GM18907 (cell line): ENCODE measurements around the gene AUH.

Experiments used
- ATAC-seq: cut with Tn5 transposase; IDR thresholded peaks from one replicate; pipeline ENCODE4 v1.9.1; 2021; ENCODE audit warnings: mild to moderate bottlenecking, moderate library complexity; ENCODE audit not compliant: unreplicated experiment

AUH gene

DNA sequence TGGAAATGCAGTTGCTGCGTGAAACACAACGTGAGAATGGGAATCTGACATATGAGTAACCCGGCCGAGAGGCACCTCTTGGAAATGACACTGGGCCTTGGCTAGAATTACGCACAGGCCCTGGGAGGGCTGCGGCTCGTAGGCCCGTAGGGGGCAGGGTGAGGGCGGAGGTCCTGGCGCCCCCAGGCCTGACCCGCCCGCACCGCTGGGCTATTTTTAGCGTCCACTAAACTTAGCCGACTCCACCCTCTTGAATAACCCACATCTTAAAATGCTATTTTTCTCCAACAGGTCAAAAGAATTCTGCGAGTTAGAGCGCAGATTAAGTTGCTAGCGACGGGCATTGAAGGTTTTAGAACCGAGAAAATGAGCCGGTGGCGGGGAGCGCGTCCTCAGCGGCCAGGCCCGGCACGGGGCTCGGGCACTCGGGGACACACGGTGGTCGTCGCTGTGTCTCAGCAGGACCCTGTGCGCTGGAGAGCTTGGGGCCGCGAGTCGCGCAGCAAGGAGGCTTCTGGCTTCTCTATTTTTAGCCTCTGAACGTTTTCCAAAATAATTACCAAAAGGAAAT lies 168.5 kb downstream of the AUH start:
- ATAC-seq = peak; percentile 27

DNA sequence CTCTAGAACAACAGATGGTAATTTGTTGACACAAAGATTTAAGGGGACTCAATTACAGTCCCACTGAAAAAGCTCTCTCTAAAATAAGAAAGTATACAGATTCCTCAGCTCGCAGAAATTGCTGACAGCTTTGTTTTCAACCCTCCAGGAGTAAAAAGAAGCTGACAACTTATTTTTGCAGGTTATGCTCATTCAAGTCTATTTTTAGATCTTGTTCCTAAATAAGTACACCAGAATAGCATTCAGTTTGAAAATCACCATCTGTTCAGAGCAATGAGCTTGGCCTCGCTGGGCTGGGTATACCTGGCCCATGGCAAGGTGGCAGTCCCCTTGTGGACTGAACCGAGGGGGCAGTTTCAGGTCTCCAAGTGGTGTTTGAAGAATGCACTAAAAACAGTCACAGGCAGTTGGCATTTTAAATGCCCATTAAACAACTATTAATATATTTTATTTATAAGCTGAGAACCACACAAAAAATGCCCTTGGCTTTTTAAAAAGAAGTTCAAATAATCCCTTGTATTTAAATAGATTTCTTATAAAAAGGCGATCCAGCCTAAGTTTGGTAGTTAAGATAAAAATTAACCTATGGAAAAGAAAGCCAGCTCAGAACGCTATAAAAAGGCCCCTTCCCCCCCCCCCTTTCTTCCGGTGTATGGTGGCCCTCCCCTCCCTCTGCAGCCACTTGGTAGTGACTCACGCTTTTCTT lies 169.2 kb downstream of the AUH start:
- peak; percentile 15 for ATAC-seq

DNA sequence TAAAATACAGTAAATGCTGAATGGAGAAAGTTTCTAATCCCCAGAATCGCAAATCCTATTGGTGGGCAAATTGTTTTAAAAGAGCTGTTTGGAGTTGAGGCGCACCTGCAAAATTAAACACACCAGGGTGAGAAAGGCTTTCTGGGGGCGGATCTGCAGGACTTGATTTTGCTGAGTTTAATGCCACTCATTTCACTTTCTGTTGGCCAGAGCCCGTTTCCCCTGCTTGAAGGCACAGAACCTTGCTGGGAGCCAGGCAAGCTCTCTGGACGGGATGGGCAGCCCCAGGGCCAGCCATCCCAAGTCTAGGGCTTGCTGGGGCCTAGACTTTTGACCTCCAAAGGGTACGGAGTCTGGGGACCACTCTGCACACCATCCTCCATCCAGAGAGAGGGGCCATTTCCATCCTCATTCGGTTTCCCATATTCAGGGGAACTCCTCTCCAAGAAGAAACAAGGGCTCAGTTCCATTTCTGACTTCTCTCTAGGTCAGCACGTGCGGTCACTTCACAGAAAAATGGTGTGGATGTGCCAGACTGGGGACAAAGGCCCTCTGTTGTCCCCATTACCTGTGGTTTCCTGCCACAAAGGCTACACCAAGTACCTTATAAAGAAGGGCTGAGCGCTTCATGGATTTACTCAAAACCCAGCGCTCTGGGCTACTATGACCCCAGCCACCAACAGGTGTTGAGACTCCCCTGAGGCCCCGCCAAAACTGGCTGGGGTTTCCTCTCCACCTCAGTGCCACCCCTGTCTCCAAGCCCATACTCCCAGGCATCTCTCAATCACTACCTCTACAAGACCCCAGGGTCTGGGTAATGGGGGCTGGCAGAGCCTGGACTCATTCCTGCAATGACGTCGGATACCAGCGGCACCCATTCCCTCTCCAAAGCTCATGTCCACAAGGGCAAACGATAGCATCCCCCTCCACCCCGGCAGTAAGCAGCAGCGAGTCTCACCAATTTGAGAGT lies 170.0 kb downstream of the AUH start:
- peak; percentile 63 for ATAC-seq

DNA sequence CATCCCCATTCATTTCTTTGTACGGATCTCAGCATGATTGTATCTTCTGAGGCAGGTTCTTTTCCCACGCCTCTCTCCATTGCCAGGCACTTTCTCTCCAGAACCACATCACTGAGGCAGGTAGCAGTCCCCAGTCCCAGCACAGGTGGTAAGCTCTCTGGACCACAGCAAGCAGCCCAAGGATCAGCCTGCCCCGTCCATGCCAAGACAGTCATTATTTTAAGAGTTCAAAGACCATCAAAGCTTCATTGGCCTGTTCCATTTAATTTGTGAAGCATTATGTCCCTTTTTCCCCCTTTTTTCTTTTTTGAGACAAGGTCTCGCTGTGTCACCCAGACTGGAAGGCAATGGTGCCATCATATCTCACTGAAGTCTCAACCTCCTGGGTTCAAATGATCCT lies 171.7 kb downstream of the AUH start:
- ATAC-seq = no peak

DNA sequence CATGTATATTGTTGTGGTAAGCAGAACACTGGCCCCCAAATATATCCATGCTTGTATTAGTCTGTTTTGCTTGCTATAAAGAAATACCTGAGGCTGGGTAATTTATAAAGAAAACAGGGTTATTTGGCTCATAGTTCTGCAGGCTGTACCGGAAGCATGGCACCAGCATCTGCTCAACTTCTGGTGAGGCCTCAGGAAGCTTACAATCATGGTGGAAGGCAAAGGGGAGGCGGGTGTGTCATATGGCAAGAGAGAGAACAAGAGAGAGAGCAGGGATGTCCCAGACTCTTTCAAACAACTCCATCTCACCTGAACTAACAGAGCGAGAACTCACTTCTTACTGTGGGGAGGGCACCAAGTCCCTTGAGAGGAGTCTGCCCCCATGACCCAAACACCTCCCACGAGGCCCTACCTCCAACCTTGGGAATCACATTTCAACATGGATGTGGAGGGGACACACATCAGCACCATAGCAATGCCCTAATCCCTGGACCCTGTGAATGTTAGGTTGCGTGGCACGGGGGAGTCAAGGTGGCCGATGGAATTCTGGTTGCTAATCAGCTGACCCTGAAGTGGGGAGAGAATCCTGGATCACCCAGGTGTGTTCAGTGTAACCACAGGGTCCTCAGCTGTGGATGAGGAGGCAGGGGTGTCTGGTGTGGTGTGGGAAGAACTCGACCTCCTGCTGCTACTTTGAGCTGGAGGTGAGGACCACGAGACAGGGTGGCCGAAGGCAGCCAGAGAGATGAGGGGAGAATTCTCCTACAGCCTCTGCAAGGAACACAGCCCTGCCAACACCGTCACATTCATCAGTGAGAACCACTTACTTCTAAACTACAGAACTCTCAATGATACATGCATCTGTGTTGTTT lies 172.8 kb downstream of the AUH start:
- ATAC-seq = no peak

DNA sequence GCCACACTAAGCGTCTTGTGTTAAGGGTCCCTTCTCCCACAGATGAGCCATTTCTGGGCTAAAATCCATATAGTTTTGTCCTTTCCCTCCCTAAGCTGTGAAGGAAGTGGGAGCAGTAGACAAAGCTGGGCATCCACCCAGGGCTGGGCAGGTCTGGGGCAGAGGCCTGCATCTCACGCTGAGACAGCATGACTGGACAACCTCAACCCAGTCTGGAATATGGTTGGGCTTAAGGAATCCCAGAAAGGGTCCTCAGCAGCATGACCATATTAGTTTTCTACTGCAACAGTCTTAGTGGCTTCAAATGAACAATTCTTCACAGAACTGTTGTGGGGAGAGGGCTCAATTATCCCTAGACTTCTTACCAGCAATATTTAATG lies 173.8 kb downstream of the AUH start:
- ATAC-seq = no peak

DNA sequence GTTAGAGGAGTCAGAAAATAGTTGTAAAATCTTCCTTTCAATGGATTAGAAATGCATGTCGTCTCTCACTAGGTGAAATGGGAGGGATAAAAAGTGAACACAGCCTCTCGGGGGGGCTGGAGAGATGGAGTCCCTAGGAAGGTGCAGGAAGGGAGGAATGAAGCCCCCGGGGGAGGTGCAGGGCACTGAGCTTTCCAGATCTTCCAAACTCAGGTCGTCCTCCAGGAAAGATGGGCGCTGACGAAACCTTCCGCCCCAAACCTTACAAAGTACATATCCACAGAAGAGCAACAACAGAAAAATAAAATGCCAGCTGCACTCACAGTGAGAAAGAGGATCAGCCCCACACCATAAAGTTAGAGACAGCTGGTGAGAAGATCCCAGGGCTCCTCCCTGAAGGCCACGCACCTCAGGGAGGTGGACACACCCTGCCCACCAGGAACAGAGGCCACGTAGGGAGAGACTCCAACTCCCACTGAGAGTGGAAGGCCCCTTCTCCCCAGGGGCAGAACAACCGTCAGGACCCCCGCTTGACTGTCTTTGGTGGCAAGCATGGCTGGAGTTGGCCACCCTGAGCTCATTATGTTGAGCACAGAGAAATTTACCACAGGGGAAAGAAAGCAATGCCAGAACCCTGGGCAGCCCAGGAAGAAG lies 174.3 kb downstream of the AUH start:
- no peak for ATAC-seq

DNA sequence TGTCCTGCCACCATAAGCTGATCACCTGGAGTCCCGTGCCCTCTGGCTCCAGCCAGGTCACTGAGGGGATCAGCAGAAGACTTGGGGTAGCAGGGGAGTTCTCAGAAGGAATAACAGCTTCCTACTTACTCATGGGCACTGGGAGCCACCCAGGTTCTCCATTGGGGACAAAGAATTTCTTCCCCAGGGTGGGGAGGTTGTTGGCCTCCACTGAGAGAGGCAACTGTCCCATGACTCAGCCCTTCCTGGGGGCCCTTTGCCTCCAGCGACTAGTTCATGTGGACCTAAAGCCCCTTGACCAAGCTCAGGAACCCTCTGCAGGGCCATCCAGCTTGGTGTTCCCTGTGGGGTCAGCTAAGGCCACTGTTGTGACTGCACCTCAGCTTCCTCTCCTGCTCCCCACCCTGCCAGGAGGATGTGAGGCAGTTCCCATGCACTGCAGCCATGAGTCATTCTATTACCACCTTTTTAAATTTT lies 175.0 kb downstream of the AUH start:
- ATAC-seq = no peak

DNA sequence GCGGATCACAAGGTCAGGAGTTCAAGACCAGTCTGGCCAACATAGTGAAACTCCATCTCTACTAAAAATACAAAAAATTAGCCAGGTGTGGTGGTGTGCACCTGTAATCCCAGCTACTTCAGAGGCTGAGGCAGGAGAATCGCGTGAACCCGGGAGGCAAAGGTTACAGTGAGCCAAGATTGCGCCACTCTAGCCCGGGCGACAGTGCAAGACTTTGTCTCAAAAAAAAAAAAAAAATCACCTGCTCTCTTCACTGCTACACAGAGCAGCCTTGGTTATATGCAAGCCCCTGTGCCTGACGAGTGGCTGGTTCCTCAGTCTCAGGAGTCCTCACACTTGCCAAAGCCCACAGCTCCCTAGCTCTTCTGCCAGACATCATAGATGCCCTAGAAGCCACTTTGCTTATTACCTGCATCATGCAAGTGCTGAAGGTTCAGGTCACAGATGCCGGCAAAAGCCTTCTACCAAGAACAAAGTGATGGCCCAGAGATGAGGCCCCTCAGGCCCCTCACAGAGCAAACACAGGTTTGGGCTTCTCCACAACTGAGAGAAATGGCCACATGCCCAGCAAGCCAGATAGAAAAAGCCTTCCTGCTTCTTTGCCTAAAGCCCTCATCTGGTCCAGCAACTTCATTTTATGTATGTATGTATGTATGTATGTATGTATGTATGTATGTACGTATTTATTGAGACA lies 176.4 kb downstream of the AUH start:
- ATAC-seq = no peak

DNA sequence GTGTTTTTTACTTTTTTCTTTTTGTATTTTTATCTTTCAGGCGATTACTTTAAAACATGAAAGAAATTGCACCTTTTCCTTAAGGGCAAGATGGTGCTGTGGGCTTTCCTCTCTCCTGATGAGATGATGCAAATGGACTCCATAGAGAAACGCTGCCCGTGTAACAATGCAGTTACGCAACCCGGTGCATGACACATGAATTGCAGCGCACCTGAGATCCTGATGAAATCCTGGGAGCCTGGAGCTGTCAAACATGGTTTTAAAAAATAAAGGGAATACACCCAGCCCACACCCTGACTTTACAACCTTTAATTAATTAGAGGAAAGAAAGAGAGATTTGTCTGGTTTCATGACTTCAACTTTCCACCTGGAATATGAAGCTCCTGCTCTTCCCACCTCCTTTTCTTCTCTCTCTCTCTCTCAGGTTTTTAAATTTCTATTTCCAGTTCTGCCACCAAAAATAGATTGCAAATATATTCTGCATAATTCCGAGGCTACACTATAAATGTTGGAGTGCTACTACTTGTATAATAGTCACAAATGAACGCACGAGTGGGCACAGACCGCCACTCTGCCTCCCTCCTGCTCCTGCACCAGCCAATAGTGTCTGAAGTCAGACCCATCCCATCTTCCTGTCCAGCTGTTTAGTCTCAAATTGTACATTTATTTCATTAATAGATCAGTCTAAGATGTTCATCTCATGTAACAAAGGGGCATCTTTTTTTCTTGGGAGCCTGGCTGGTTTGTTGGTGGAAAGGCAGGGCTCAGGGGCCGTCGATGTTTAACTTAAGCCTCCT lies 179.1 kb downstream of the AUH start:
- ATAC-seq = no peak

DNA sequence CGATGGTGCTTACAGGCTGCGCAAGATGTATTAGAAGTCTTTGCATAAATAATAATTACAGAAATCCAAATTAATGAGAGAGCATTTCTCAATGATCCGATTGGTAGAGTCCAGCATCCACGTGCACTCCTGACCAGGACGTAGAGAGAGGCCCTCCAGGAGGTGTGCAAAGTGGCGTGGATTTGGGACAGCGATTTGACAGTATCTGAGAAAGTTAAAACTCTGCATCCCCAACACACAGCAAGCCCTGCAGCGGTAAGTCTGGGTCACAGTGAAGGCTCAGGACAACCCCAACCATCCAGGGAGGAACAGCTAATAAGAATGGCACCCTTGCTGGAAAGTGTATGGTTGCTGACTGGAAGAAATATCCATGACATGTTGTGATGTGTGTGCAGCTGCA lies 180.2 kb downstream of the AUH start:
- no peak for ATAC-seq

DNA sequence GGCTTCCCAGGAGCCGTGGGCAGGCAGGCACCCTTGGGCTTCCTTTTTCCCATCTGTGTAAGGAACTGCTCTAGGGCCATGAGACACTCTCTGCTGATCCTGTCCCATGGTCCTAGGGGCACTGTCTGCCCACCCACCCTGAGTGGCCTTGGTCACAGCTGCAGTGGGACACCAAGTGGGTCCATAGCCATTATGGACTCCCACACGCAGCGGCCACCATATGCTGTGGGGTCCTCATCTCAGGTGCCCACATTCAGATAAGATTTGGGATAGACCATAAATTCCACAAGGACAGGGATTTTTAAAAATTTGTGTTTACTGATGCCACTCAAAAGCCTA lies 180.8 kb downstream of the AUH start:
- ATAC-seq = no peak

DNA sequence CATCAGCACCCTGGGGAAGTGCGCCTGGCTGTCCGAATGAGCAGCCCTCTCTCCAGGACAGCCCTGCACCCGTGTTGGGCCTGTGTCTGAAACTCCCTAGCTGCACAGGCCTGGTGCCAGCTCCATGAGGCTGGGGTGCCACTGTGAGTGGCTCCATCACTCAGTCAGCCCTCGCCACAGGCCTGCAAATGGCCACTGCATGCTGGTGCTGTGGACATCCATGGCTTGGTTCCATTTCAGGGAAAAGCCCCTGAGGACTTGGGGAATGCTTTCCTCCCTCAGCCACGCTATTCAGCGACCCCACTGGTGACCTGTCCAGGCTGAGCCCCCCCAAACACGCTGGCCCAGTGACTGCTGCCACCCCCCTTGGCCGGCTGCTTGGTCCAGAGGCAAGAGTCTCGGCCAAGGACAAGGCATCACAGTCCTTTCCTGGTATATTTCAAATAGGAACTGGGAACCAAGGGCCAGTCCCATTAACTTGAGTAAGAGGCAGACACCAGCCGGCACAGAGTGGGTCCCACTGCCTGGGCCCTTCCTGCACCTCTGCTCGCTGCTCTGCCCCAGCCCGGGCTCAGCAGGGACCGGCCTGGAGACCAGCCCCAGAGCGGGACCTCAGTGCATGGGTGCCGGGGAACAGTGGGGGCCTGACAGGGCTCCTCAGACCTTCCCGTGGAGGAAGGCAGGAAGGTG lies 181.3 kb downstream of the AUH start:
- ATAC-seq = no peak

DNA sequence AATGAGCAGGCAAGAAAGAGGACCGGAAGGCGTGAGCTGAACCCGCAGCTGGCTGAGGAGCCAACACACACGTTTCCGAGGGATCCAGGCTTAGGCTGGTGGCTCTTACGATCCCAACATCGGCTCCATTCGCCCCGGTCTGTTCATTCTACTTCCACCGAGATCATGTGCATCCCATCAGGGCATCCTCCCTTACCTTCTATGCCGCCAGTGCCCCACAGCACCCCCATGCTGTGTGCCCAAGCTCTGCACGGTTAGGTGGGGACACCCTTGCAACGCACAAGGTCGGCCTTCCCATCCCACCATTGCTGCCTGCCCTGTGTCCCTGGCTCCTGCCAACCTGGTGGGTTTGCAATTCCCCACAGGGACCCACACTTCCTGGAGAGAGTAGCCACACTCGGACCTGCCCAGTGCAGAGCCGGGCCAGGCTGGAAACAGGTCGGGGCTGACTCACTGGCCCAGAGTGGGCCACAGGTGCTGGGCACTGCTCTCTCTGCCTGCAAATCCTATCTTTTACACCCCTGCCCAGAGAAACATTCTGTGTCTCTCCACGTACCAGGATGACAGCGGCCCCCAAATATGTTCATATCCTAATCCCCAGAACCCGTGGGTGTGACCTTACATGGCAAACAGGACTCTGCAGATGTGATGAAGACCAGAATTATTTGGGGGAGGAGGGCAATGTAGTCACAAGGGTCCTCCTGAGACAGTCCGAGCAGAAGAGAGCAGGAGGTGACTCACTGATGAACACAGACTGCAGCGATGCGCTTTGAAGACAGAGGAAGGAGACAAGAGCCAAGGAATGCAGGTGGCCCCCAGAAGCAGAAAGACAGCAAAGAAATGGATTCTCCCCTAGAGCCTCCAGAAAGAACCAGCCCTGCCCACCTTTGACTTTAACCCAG lies 182.2 kb downstream of the AUH start:
- ATAC-seq = no peak

DNA sequence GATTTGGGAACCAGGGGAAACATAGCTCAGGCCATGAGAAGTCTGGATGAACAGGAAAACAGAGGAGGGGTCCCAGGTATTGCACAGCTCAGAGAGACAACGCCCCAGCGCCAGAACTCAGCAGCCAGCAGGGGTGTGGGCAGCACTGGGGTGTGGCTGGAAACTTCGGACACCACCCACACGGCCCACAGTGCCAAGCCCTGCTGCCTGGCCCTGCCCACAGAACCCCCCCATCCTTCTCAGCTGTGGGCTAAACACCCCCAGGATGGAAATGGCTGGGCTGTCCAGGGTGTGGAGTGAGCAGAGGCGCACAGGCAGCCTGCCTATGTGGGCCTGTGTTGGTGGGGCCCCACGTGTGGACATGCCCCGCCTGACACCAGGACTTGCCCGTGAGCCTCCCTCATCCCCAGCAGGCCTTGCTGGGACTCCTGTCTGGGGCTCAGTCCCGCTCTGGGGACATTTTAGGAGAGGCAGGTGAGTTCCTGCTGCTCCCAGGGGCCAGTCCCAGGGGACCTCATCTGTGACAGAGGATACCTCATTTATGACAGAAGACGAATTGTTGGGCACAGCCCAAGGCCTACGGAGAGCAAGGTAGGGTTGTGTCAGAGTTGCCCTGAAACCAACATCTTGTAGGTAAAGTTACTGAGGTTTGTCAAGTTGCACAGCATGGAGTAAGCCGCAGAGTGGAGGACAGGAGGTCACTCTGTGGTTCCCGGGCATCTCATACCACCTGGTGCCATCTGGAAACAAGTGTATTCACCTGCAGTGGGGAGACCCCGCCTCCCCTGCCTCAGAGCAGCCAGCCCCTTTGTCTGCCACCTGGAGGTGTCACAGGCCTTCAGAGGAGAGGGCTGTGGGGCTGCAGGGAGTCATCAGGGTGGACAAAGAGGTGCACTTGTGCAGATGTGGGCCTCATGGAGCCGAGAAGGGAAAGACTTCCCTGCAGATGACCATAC lies 183.2 kb downstream of the AUH start:
- ATAC-seq = no peak

DNA sequence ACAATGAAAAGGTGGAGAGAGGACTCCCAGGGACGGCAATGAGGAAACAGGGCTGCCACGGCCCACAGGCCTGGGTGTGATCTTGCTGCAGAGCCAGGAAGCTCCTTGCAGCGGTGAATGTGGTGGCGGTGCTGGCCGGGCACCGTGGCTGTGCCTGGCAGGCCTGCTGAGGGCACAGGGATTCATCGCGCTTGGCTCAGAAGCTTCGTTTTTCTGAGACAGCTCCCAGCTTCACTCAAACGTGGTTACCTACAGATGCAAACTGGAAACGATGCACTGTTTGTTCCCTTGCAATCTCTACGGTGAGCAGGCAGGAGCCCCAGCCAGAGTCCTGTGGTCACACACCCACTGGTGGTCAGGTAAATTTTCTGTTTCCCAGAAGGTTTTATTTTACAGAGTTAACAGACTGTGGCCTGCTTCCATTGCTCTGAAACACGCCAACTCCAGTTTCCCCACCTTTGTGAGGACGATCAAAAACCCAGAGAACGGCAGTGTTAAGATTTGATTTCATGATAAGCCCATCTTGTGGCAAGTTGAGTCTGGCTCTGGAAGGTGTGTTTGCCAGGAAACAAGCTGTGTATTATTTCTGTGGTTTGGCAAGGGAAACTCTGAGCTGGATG lies 183.9 kb downstream of the AUH start:
- no peak for ATAC-seq
